Heart right ventricle (tissue), 16 donors: ENCODE measurements around the gene PRMT7. TPM values are rescaled to one million over a fixed set of nuclear protein-coding genes. Genes with fewer than 3 reads are reported as not detected.

ENCODE experiments used
- ATAC-seq, 8 donors: fragments of 200-7000 bp; cut with Tn5 transposase; one replicate each; pipeline ENCODE4 v1.9.1; 2020; ENCODE audit warnings: mild to moderate bottlenecking in 8 of 8, moderate library complexity in 8 of 8, moderate number of reproducible peaks in 1 of 8
- DNase-seq, 2 donors: peaks; one replicate each; pipeline ENCODE4 v3.0.0-alpha.2; 2020
- H3K27ac ChIP-seq, 10 donors: fragments of 200-600 bp; sonication (generic) in 2 of 10; one replicate each; pipeline versions ENCODE4 v1.5.0 to v1.8.0; 2020 to 2022; ENCODE audit warnings: mild to moderate bottlenecking in 3 of 10
- H3K27me3 ChIP-seq, 7 donors: fragments of 200-600 bp; one replicate each; pipeline ENCODE4 v1.8.0; 2021 to 2022; ENCODE audit warnings: mild to moderate bottlenecking in 2 of 7
- H3K36me3 ChIP-seq, 9 donors: fragments of 200-600 bp; sonication (generic) in 1 of 9; one replicate each; pipeline versions ENCODE4 v1.5.0 to v1.8.0; 2020 to 2022; ENCODE audit warnings: mild to moderate bottlenecking in 2 of 9
- H3K4me1 ChIP-seq, 9 donors: fragments of 200-600 bp; sonication (generic) in 1 of 9; one replicate each; pipeline versions ENCODE4 v1.5.0 to v1.8.0; 2020 to 2022; ENCODE audit warnings: mild to moderate bottlenecking in 4 of 9
- H3K4me3 ChIP-seq, 10 donors: fragments of 200-600 bp; sonication (generic) in 2 of 10; one replicate each; pipeline versions ENCODE4 v1.5.0 to v1.8.0; 2020 to 2022; ENCODE audit warnings: mild to moderate bottlenecking in 7 of 10, moderate library complexity in 2 of 10
- H3K9me3 ChIP-seq, 11 donors: fragments of 200-600 bp in 10 of 11; sonication (generic) in 2 of 11; one replicate each; pipeline versions ENCODE4 v1.5.0 to v1.8.0; 2013 to 2022; ENCODE audit warnings: mild to moderate bottlenecking in 2 of 11, control low read depth in 1 of 11, moderate library complexity in 1 of 11
- WGBS, 2 donors: extraction: QIAGEN DNeasy Blood & Tissue Kit; methylation state at CpG; one replicate each; pipeline ENCODE4 v1.1.7; 2013; ENCODE audit warnings: inconsistent platforms in 1 of 2; 5-methylcytosine and 5-hydroxymethylcytosine counted together
- intact Hi-C, 10 donors: fragments of 100-400 bp; cut with DNase I; formaldehyde crosslinking; loops; one replicate each; pipeline versions ENCODE4 v1.11.1 to v1.14.2; 2022
- polyA plus RNA-seq, 2 donors: library from polyadenylated mRNA; stranded (reverse); fragments of 200-250 nt; gene quantifications; one replicate each; pipeline ENCODE4 v1.2.3, GENCODE V29; 2013
- total RNA-seq, 10 donors: library from RNA; stranded (reverse); fragmentation: NEBNext Ultra II Directional in 3 of 10; extraction: Animal tissue kit (Norgen Biotek cat#: 25700) in 3 of 10; gene quantifications; one replicate each; pipeline versions ENCODE4 v1.2.1 to v1.2.4, GENCODE V29; 2021 to 2023
- TF ChIP-seq, protein P1 (sequence below), 9 donors: fragments of 200-600 bp; sonication (generic) in 2 of 9; IDR thresholded peaks; one replicate each; pipeline versions ENCODE4 v1.5.0 to v1.8.0; 2021 to 2022; ENCODE audit warnings: antibody characterized with exemption in 9 of 9, mild to moderate bottlenecking in 5 of 9, moderate library complexity in 1 of 9
- donor health status: Arrhythmogenic right ventricular cardiomyopathy.
- donor health status: ischemic (EF 13 %, LVEDD 7.1; RV severe dilation, severe dysfunction).
- donor health status: healthy with polysubstance abuse.
- donor health status: DM: no; HTN: yes; CAD: no.
- donor health status: DM: no; HTN: no; CAD: no.
- donor health status: ischemic (EF 25% LVEDD 6.9; RV normal size, moderate dysfunction).
- donor health status: ischemic (EF 25% LVEDD 5.7; RV mildly dilated, moderate dysfunction).
- donor health status: healthy.
- donor health status: DM: yes; HTN: yes; CAD: no.
- donor health status: Ischemic cardiomyopathy.
- donor health status: ischemic (EF 35%, LVEDD 5.7; RV mildly dilated, moderate dysfunction).
- donor health status: nonischemic (EF 11% LVEDD 7.7; RV severe dilation, severe dysfunction).
- donor health status: DM: yes; HTN: yes; CAD: no.
- donor health status: PGD.
- donor health status: ischemic (EF 29% LVEDD 5.4; RV normal size, mild dysfunction).
- donor health status: nonischemic (EF 23%, LVEDD 6.1; RV moderate dilation, normal function).

Gene PRMT7
- total and polyA plus RNA-seq, 12 donors: 18.1 to 57.8 (median 30.7) TPM

DNA sequence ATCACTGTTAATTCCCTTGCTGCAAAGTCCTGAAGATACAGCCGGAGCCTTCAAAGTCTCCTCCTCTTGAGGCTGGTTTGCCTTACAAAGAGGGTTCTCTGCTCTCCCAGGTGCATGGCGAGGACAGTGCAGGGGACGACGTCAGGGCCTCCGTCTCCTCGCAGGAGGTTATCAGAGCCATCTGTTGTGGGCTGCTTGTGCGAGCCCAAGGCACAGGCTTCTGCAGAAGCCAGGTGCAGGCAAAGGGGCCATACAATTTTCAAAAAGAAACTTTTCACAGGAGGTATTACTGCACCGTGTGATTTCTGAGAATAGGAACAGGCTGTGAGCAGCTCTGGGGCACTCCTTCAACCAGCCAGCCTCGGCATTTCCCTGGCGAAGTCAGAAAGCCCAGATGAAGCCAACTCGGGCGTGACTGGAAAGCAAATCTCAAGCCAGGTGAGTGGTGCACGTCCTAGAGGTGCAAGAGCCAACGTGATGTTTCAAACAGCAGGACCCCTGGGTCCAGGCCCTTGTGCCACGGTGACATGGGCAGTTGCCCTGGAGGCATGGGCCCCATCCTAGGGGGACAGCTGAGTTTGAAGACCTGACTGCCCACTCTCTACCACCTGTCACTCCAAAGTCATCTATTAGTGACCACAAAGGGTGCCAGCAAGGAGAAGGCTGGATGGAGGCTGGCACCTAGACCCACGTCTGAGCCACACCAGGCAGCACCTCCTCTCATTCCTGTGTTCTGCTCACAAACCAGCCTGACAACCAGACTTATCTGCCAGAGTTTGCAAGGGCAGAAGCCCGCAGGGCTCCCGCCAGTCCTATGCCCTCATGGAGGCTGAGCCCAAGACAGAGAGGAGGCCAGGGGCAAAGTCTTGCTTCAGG lies 68.9 kb downstream of the PRMT7 start:
- no peak for DNase-seq
- no peak overlapping the region for H3K4me3 ChIP-seq
- ATAC-seq: no peak
- no peaks in the 10 kb centered on the region for H3K4me1 ChIP-seq
- no peaks in the 10 kb centered on the region for H3K9me3 ChIP-seq
- no peak overlapping the region for H3K27ac ChIP-seq
- intact Hi-C loops: no loop called here
- WGBS, 2 donors: 77 to 83% methylated on average over 18 of the region's 18 CpGs
- TF ChIP-seq, protein P1, sequence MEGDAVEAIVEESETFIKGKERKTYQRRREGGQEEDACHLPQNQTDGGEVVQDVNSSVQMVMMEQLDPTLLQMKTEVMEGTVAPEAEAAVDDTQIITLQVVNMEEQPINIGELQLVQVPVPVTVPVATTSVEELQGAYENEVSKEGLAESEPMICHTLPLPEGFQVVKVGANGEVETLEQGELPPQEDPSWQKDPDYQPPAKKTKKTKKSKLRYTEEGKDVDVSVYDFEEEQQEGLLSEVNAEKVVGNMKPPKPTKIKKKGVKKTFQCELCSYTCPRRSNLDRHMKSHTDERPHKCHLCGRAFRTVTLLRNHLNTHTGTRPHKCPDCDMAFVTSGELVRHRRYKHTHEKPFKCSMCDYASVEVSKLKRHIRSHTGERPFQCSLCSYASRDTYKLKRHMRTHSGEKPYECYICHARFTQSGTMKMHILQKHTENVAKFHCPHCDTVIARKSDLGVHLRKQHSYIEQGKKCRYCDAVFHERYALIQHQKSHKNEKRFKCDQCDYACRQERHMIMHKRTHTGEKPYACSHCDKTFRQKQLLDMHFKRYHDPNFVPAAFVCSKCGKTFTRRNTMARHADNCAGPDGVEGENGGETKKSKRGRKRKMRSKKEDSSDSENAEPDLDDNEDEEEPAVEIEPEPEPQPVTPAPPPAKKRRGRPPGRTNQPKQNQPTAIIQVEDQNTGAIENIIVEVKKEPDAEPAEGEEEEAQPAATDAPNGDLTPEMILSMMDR (IDR thresholded peaks at IDR 0.05): no peak
- no peaks in the 10 kb centered on the region for H3K36me3 ChIP-seq
- H3K27me3 ChIP-seq: no peaks in the 10 kb centered on the region

GRCh38 chr16:68380348-68380670 lies 69.5 kb downstream of the PRMT7 start:
- intact Hi-C loops: no loop called here
- no peak for ATAC-seq

DNA sequence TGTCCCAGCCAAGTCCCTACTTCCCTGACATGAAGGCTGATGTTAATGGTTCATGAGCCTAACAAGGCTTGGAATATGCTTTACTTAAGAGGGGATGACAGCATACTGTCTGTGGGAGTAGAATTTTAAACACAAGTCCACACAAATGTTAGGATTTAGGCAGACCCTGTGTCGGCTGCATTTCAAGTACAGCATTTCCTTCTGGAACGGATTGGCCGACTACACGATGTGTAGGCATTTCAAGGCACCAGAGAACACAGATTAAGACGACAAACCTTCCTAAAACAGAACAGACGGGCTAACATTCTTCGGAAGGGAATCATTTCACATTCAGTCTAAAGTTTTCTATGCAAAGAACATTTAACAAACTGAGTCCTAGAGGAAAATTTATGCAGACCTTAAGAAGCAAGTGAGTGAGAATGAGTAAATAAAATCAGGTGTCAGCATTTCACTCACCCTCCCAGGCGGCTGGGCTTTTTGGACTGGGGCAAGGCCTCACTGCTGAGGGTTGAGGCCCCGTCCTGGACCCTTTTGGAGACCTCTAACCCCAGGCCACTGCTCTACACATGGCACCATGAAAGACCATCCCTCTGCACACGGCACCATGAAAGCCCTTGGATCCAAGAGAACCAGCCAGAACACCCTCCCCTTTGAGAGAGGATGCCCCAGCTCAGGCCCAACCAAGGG lies 70.0 kb downstream of the PRMT7 start:
- 85 to 88% methylated on average over 10 of the region's 10 CpGs for WGBS, 2 donors
- TF ChIP-seq, protein P1 (IDR thresholded peaks at IDR 0.05): no peak
- Histone ChIP-seq H3K4me3 (no peak overlapping the region), H3K27me3 (peaks cover 0 to 7% (median 0%) of the 10 kb centered on the region in 7 donors), H3K36me3 (no peaks in the 10 kb centered on the region), H3K9me3 (no peaks in the 10 kb centered on the region), H3K4me1 (no peaks in the 10 kb centered on the region), H3K27ac (no peak overlapping the region)
- DNase-seq: no peak
- intact Hi-C loops: no loop called here
- ATAC-seq: no peak

More at GRCh38 chr16:68380348-68380670, 69.5 kb downstream of the PRMT7 start:
- no peaks in the 10 kb centered on the region for H3K4me1 ChIP-seq
- no peak overlapping the region for H3K27ac ChIP-seq
- no peak overlapping the region for H3K4me3 ChIP-seq
- 91 to 96% methylated on average over 5 of the region's 5 CpGs for WGBS, 2 donors
- H3K9me3 ChIP-seq: no peaks in the 10 kb centered on the region
- DNase-seq: no peak
- TF ChIP-seq, protein P1 (IDR thresholded peaks at IDR 0.05): no peak
- H3K27me3 ChIP-seq: peaks cover 0 to 2% (median 0%) of the 10 kb centered on the region in 7 donors
- H3K36me3 ChIP-seq: no peaks in the 10 kb centered on the region

DNA sequence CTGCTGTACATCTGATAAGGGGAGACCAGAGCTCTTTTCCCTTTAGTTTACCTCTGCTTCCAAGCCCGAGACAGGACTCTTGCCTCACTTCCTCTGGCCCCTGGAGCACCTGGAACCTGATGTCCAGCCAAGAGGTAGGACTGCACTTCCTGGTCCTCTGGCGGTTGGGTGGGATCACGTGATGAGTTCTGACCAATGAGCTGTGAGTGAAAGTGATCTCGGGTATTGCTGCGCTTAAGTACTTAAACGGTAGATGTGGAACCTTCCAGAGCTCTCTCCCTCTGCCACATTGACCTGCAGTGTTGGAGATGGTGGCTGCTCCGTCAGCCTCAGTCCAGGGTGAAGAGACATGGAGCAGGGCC lies 70.5 kb downstream of the PRMT7 start:
- WGBS, 2 donors: 84% methylated on average over 7 of the region's 7 CpGs
- Histone ChIP-seq H3K27me3 (peaks cover 0 to 11% (median 0%) of the 10 kb centered on the region in 7 donors), H3K36me3 (no peaks in the 10 kb centered on the region), H3K27ac (no peak overlapping the region), H3K4me3 (no peak overlapping the region), H3K9me3 (no peaks in the 10 kb centered on the region), H3K4me1 (no peaks in the 10 kb centered on the region)
- DNase-seq (no peak), ATAC-seq (no peak)
- TF ChIP-seq, protein P1 (IDR thresholded peaks at IDR 0.05): no peak
- intact Hi-C loops: no loop called here
